HepG2 (cell line): ENCODE data around the gene UPB1. TPM values are rescaled to one million over a fixed set of nuclear protein-coding genes. Genes with fewer than 3 reads are reported as not detected.

Experiments
- HINFP ChIP-seq: sonication (generic); formaldehyde crosslinking; IDR thresholded peaks from 2 replicates; pipeline ENCODE4 v1.4.0; 2020; ENCODE audit warnings: low read depth, mild to moderate bottlenecking, missing genetic modification reagents
- KDM5B ChIP-seq: sonication (generic); formaldehyde crosslinking; IDR thresholded peaks from 2 replicates; pipeline ENCODE4 v1.4.0; 2020; ENCODE audit warnings: missing genetic modification reagents, mild to moderate bottlenecking, borderline replicate concordance
- KIAA2018 ChIP-seq: sonication (generic); formaldehyde crosslinking; IDR thresholded peaks from 2 replicates; pipeline ENCODE4 v1.5.0; 2020; ENCODE audit warnings: mild to moderate bottlenecking, missing genetic modification reagents, borderline replicate concordance
- KLF12 ChIP-seq: sonication (generic); formaldehyde crosslinking; IDR thresholded peaks from 2 replicates; pipeline ENCODE4 v1.4.0; 2020; ENCODE audit warnings: missing genetic modification reagents, borderline replicate concordance
- NCOR1 ChIP-seq: fragments of 200-600 bp; sonication (generic); IDR thresholded peaks from 2 replicates; pipeline ENCODE4 v1.7.0; 2017; ENCODE audit warnings: antibody characterized with exemption, low read length, borderline replicate concordance
- PAWR ChIP-seq: sonication (generic); formaldehyde crosslinking; IDR thresholded peaks from 2 replicates; pipeline ENCODE4 v1.4.0; 2020; ENCODE audit warnings: missing genetic modification reagents, mild to moderate bottlenecking, borderline replicate concordance
- POLR2G ChIP-seq: fragments of 200-400 bp; formaldehyde crosslinking; IDR thresholded peaks from 2 replicates; pipeline ENCODE4 v1.6.1; 2018; ENCODE audit warnings: mild to moderate bottlenecking, low read depth, low read length, moderate library complexity
- REPIN1 ChIP-seq: sonication (generic); formaldehyde crosslinking; IDR thresholded peaks from 2 replicates; pipeline ENCODE4 v1.8.0; 2022; ENCODE audit warnings: missing genetic modification reagents, low read depth, mild to moderate bottlenecking, borderline replicate concordance
- REXO4 ChIP-seq: sonication (generic); formaldehyde crosslinking; IDR thresholded peaks from 2 replicates; pipeline ENCODE4 v1.8.0; 2022; ENCODE audit warnings: missing genetic modification reagents, mild to moderate bottlenecking, borderline replicate concordance
- TBP ChIP-seq: sonication (generic); formaldehyde crosslinking; IDR thresholded peaks from 2 replicates; pipeline ENCODE4 v1.5.0; 2020; ENCODE audit warnings: missing genetic modification reagents
- TSC22D2 ChIP-seq: sonication (generic); formaldehyde crosslinking; IDR thresholded peaks from 2 replicates; pipeline ENCODE4 v1.5.1; 2020; ENCODE audit warnings: missing genetic modification reagents, mild to moderate bottlenecking, borderline replicate concordance
- ZNF101 ChIP-seq: sonication (generic); formaldehyde crosslinking; IDR thresholded peaks from 2 replicates; pipeline ENCODE4 v1.4.0; 2020; ENCODE audit warnings: mild to moderate bottlenecking, low read depth, missing genetic modification reagents, borderline replicate concordance
- ZNF17 ChIP-seq: sonication (generic); formaldehyde crosslinking; IDR thresholded peaks from 2 replicates; pipeline ENCODE4 v1.5.0; 2020; ENCODE audit warnings: mild to moderate bottlenecking, missing genetic modification reagents
- ZNF674 ChIP-seq: sonication (generic); formaldehyde crosslinking; IDR thresholded peaks from 2 replicates; pipeline ENCODE4 v1.5.0; 2020; ENCODE audit warnings: low read depth, mild to moderate bottlenecking, missing genetic modification reagents
- ZNF720 ChIP-seq: sonication (generic); formaldehyde crosslinking; IDR thresholded peaks from 2 replicates; pipeline ENCODE4 v1.4.0; 2020; ENCODE audit warnings: missing genetic modification reagents
- ZNF883 ChIP-seq: sonication (generic); formaldehyde crosslinking; IDR thresholded peaks from 2 replicates; pipeline ENCODE4 v1.5.1; 2020; ENCODE audit warnings: mild to moderate bottlenecking, missing genetic modification reagents; ENCODE audit errors: not compliant biosample characterization
- ZSCAN29 ChIP-seq: sonication (generic); formaldehyde crosslinking; conservative IDR thresholded peaks from 2 replicates; pipeline ENCODE4 v1.4.0; 2020; ENCODE audit warnings: mild to moderate bottlenecking, missing genetic modification reagents
- polyA plus RNA-seq, 8 experiments: library from polyadenylated mRNA; depleted of rRNA in 3 of 8; stranded (reverse) in 7 of 8; unstranded in 1 of 8; fragments of >200 nt; fragmentation: Illumina TruSeq in 4 of 8; extraction: Trizol in 4 of 8; gene quantifications; 2 replicates each; pipeline versions ENCODE4 v1.2.1 to v1.2.3, GENCODE V29; 2011 to 2016; ENCODE audit warnings: low read depth in 4 of 8, missing spikeins in 1 of 8, mixed read lengths in 1 of 8; ENCODE audit not compliant: insufficient read depth in 1 of 8
- total RNA-seq, 5 experiments: library from RNA; depleted of rRNA; stranded (reverse); fragments of >200 nt; fragmentation: Illumina TruSeq; extraction: Trizol; gene quantifications; 2 replicates each; pipeline ENCODE4 v1.2.3, GENCODE V29; 2016; ENCODE audit warnings: low read depth in 1 of 5

Gene UPB1
- total and polyA plus RNA-seq, 2 of the 13 experiments (the other 11 are each of a cell fraction or from before 2014, with no cell fraction given), result 0.38 to 1.2 TPM

GRCh38 chr22:24514241-24515026, 19.3 kb downstream of the UPB1 start (continued):
- TF ChIP-seq TSC22D2 (CRISPR knock-in tag) (peak; percentile 91; the same call in 1 of the 2 replicates), KLF12 (0 out of 2 replicates have a peak, but pooled peaks have one; percentile 66), REPIN1 (CRISPR knock-in tag) (peak; percentile 98), REXO4 (CRISPR knock-in tag) (no peak), ZNF883 (CRISPR knock-in tag) (peak; percentile 95), KDM5B (peak; percentile 99), ZNF674 (CRISPR knock-in tag) (no peak), ZNF101 (CRISPR knock-in tag) (no peak; the same call in 1 of the 2 replicates), TBP (CRISPR knock-in tag) (no peak), POLR2G (peak; percentile 41; the same call in 1 of the 2 replicates), HINFP (peak; percentile 93), KIAA2018 (CRISPR knock-in tag) (0 out of 2 replicates have a peak, but pooled peaks have one; percentile 75), ZSCAN29 (CRISPR knock-in tag) (peak; percentile 84; the same call in 1 of the 2 replicates), ZNF720 (CRISPR knock-in tag) (no peak), PAWR (CRISPR knock-in tag) (no peak), ZNF17 (peak; percentile 92; the same call in 1 of the 2 replicates), NCOR1 (no peak; the same call in 1 of the 2 replicates)
